WTC11 (cell line): ENCODE measurements around the gene H2AZ2. TPM values are rescaled to one million over a fixed set of nuclear protein-coding genes. Genes with fewer than 3 reads are reported as not detected.

ENCODE experiments used
- AFF4 ChIP-seq: sonication (generic); formaldehyde crosslinking; IDR thresholded peaks from 2 replicates; pipeline ENCODE4 v1.8.1; 2023; ENCODE audit warnings: mild to moderate bottlenecking, missing genetic modification reagents, borderline replicate concordance
- CBFB ChIP-seq: sonication (generic); formaldehyde crosslinking; IDR thresholded peaks from 2 replicates; pipeline ENCODE4 v1.8.1; 2022; ENCODE audit warnings: mild to moderate bottlenecking, low read depth, missing genetic modification reagents
- CREB1 ChIP-seq: sonication (generic); formaldehyde crosslinking; IDR thresholded peaks from 2 replicates; pipeline ENCODE4 v1.8.0; 2023; ENCODE audit warnings: mild to moderate bottlenecking, missing genetic modification reagents
- CREM ChIP-seq: sonication (generic); formaldehyde crosslinking; IDR thresholded peaks from 2 replicates; pipeline ENCODE4 v1.8.1; 2022; ENCODE audit warnings: mild to moderate bottlenecking, missing genetic modification reagents, moderate library complexity
- CTCF ChIP-seq: fragments of 200-600 bp; IDR thresholded peaks from 2 replicates; pipeline ENCODE4 v1.8.0; 2022; ENCODE audit warnings: antibody characterized with exemption
- E2F4 ChIP-seq: sonication (generic); formaldehyde crosslinking; IDR thresholded peaks from 2 replicates; pipeline ENCODE4 v1.8.1; 2022; ENCODE audit warnings: low read depth, mild to moderate bottlenecking, moderate library complexity, missing genetic modification reagents, borderline replicate concordance
- ESRRA ChIP-seq: sonication (generic); formaldehyde crosslinking; IDR thresholded peaks from 2 replicates; pipeline ENCODE4 v1.8.1; 2022; ENCODE audit warnings: mild to moderate bottlenecking, missing genetic modification reagents, borderline replicate concordance
- FOXJ3 ChIP-seq: sonication (generic); formaldehyde crosslinking; IDR thresholded peaks from 2 replicates; pipeline ENCODE4 v1.9.0; 2021; ENCODE audit warnings: missing genetic modification reagents, mild to moderate bottlenecking, borderline replicate concordance
- FOXP1 ChIP-seq: sonication (generic); formaldehyde crosslinking; IDR thresholded peaks from 2 replicates; pipeline ENCODE4 v1.8.0; 2022; ENCODE audit warnings: missing genetic modification reagents, mild to moderate bottlenecking, moderate library complexity, borderline replicate concordance
- FOXP4 ChIP-seq: sonication (generic); formaldehyde crosslinking; IDR thresholded peaks from 2 replicates; pipeline ENCODE4 v1.8.0; 2022; ENCODE audit warnings: mild to moderate bottlenecking, missing genetic modification reagents
- HMGXB4 ChIP-seq: sonication (generic); formaldehyde crosslinking; IDR thresholded peaks from 2 replicates; pipeline ENCODE4 v1.8.1; 2023; ENCODE audit warnings: mild to moderate bottlenecking, moderate library complexity, missing genetic modification reagents
- IRF2 ChIP-seq: sonication (generic); formaldehyde crosslinking; IDR thresholded peaks from 2 replicates; pipeline ENCODE4 v1.8.0; 2022; ENCODE audit warnings: low read depth, missing genetic modification reagents, borderline replicate concordance
- JAZF1 ChIP-seq: fragments of 250-450 bp; sonication (Bioruptor Pico); IDR thresholded peaks from 2 replicates; pipeline ENCODE4 v1.9.0; 2021; ENCODE audit warnings: moderate library complexity, mild to moderate bottlenecking, inconsistent platforms
- JUN ChIP-seq: sonication (generic); formaldehyde crosslinking; IDR thresholded peaks from 2 replicates; pipeline ENCODE4 v1.8.0; 2023; ENCODE audit warnings: mild to moderate bottlenecking, missing genetic modification reagents
- MXD4 ChIP-seq: fragments of 250-450 bp; sonication (Bioruptor Pico); IDR thresholded peaks from 2 replicates; pipeline ENCODE4 v1.8.0; 2021; ENCODE audit warnings: mild to moderate bottlenecking, moderate library complexity, borderline replicate concordance
- NFATC4 ChIP-seq: fragments of 250-450 bp; sonication (Bioruptor Pico); IDR thresholded peaks from 2 replicates; pipeline ENCODE4 v1.9.0; 2021; ENCODE audit warnings: mild to moderate bottlenecking
- NFE2L1 ChIP-seq: sonication (generic); formaldehyde crosslinking; IDR thresholded peaks from 2 replicates; pipeline ENCODE4 v1.8.1; 2023; ENCODE audit warnings: missing genetic modification reagents
- SMAD3 ChIP-seq: sonication (generic); formaldehyde crosslinking; IDR thresholded peaks from 2 replicates; pipeline ENCODE4 v1.8.0; 2022; ENCODE audit warnings: missing genetic modification reagents, mild to moderate bottlenecking, borderline replicate concordance
- SP1 ChIP-seq: sonication (generic); formaldehyde crosslinking; conservative IDR thresholded peaks from 2 replicates; pipeline ENCODE4 v1.8.1; 2022; ENCODE audit warnings: missing genetic modification reagents
- TEAD1 ChIP-seq: sonication (generic); formaldehyde crosslinking; IDR thresholded peaks from 2 replicates; pipeline ENCODE4 v1.8.0; 2022; ENCODE audit warnings: mild to moderate bottlenecking, missing genetic modification reagents
- ZNF121 ChIP-seq: sonication (generic); formaldehyde crosslinking; IDR thresholded peaks from 2 replicates; pipeline ENCODE4 v1.8.0; 2023; ENCODE audit warnings: missing genetic modification reagents
- ZNF263 ChIP-seq: sonication (generic); formaldehyde crosslinking; IDR thresholded peaks from 2 replicates; pipeline ENCODE4 v1.8.1; 2022; ENCODE audit warnings: low read depth, mild to moderate bottlenecking, moderate library complexity, missing genetic modification reagents
- ZNF396 ChIP-seq: fragments of 250-450 bp; sonication (Bioruptor Pico); IDR thresholded peaks from 2 replicates; pipeline ENCODE4 v1.8.0; 2021; ENCODE audit warnings: mild to moderate bottlenecking, moderate library complexity, borderline replicate concordance
- total RNA-seq: library from RNA; stranded (reverse); gene quantifications from 3 replicates; pipeline ENCODE4 v1.2.3, GENCODE V29; 2021
- TF ChIP-seq, protein P1 (sequence below): sonication (generic); formaldehyde crosslinking; IDR thresholded peaks from 2 replicates; pipeline ENCODE4 v1.8.0; 2022; ENCODE audit warnings: missing genetic modification reagents

H2AZ2 gene
- total RNA-seq, 1 experiment from 2014 or later: 178 TPM

DNA sequence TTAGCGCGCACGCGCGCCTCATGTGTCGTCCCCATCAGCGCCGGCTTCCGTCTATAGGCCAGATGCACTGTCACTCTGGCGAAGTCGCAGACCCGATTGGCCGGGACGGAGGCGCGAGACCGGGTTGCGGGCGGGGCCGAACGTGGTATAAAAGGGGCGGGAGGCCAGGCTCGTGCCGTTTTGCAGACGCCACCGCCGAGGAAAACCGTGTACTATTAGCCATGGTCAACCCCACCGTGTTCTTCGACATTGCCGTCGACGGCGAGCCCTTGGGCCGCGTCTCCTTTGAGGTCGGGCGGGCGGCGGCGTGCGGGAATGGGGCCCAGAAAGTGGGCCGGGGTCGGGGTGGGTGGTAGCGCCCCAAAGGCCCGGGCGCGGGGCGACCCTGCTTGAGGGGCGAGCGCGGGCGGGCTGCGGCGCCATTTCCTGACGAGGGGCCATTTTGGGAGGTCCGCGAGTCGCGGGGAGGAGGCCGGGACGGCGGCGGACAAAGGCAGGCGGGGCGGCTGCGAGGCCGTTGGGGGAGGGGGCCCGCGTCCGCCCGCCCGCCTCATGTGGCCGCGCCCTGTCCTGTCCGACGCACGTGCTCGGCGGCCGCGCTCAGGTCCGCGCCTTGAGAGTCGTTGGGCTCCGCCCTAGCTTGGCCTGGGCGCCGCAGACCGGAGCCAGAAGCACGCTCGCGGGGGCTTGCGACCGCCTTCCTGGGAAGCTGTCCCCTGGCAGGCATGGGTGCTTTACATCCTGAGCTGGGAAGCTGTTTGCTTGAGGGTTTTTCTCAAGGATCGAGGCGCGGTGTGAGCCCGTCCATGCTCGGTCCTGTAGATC lies 51.2 kb downstream of the H2AZ2 start, which contains the start of gene PPIA (continued):
- TF ChIP-seq, protein P1, sequence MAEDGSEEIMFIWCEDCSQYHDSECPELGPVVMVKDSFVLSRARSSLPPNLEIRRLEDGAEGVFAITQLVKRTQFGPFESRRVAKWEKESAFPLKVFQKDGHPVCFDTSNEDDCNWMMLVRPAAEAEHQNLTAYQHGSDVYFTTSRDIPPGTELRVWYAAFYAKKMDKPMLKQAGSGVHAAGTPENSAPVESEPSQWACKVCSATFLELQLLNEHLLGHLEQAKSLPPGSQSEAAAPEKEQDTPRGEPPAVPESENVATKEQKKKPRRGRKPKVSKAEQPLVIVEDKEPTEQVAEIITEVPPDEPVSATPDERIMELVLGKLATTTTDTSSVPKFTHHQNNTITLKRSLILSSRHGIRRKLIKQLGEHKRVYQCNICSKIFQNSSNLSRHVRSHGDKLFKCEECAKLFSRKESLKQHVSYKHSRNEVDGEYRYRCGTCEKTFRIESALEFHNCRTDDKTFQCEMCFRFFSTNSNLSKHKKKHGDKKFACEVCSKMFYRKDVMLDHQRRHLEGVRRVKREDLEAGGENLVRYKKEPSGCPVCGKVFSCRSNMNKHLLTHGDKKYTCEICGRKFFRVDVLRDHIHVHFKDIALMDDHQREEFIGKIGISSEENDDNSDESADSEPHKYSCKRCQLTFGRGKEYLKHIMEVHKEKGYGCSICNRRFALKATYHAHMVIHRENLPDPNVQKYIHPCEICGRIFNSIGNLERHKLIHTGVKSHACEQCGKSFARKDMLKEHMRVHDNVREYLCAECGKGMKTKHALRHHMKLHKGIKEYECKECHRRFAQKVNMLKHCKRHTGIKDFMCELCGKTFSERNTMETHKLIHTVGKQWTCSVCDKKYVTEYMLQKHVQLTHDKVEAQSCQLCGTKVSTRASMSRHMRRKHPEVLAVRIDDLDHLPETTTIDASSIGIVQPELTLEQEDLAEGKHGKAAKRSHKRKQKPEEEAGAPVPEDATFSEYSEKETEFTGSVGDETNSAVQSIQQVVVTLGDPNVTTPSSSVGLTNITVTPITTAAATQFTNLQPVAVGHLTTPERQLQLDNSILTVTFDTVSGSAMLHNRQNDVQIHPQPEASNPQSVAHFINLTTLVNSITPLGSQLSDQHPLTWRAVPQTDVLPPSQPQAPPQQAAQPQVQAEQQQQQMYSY (CRISPR knock-in tag): no peak
- TF ChIP-seq SMAD3 (CRISPR knock-in tag) (peak; percentile 22), TEAD1 (peak; percentile 2; the same call in 1 of the 2 replicates), CBFB (CRISPR knock-in tag) (no peak), HMGXB4 (CRISPR knock-in tag) (peak; percentile 85; the same call in 1 of the 2 replicates), ZNF263 (no peak), SP1 (CRISPR knock-in tag) (peak; percentile 79; the same call in 1 of the 2 replicates), FOXJ3 (CRISPR knock-in tag) (no peak), ZNF396 (CRISPR knock-in tag) (no peak), FOXP1 (CRISPR knock-in tag) (peak; percentile 75), AFF4 (0 out of 2 replicates have a peak, but pooled peaks have one; percentile 52), ESRRA (peak; percentile 77; the same call in 1 of the 2 replicates), FOXP4 (CRISPR knock-in tag) (no peak; the same call in 1 of the 2 replicates), ZNF121 (CRISPR knock-in tag) (no peak), JAZF1 (CRISPR knock-in tag) (no peak), CTCF (no peak), IRF2 (CRISPR knock-in tag) (no peak), NFE2L1 (CRISPR knock-in tag) (no peak), CREM (CRISPR knock-in tag) (0 out of 2 replicates have a peak, but pooled peaks have one; percentile 14), MXD4 (no peak), E2F4 (CRISPR knock-in tag) (no peak), NFATC4 (peak; percentile 97), JUN (CRISPR knock-in tag) (peak; percentile 76; the same call in 1 of the 2 replicates), CREB1 (CRISPR knock-in tag) (no peak; the same call in 1 of the 2 replicates)
